ENCODE data around the gene C9orf153. TPM values are rescaled to one million over a fixed set of nuclear protein-coding genes. Genes with fewer than 3 reads are reported as not detected.
"Not testable (repeated sequence)": the region's sequence is repeated elsewhere in the genome, so short reads cannot be mapped to it uniquely, and the experiment has no call there.

C9orf153 gene
- total RNA-seq, 2 donors from 2014 or later, result 0.39 to 0.59 TPM

DNA sequence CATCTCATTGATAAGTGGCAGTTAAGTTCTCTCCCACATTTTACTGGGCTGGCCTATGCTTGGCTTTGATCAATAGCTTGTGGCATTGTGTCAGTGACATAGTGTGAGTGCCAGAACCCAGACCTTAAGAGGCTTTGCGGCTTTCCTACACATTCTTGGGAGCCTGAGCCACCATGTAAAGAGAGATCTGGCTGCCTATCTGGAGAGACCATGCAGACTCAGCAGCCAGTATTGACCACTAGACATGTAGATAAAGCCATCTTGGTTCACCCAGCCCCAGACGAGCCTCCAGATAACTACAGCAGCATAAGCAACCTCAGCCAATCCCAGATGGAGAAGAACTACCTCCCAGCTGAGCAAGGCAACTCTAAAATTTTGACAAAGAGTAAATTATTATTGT is 28.6 kb downstream of the C9orf153 start:
- no peaks in the 10 kb centered on the region for H3K36me3 Mint-ChIP-seq
- DNase-seq (ENCODE audit: low spot score in 2 of 2) (no peak), ATAC-seq (no peak)
- no peaks in the 10 kb centered on the region for H3K9me3 Mint-ChIP-seq
- H3K27ac Mint-ChIP-seq, result no peak overlapping the region

- DNase-seq (ENCODE audit: low spot score in 2 of 2), result no peak
- Mint-ChIP-seq H3K9me3 (no peaks in the 10 kb centered on the region), H3K27ac (no peak overlapping the region), H3K36me3 (no peaks in the 10 kb centered on the region)
- no peak for ATAC-seq
Measured at GRCh38 chr9:86222667-86223066, 36.8 kb downstream of the C9orf153 start.

GRCh38 chr9:86219606-86220005 is 39.9 kb downstream of the C9orf153 start:
- Mint-ChIP-seq H3K27ac (no peak overlapping the region), H3K36me3 (no peaks in the 10 kb centered on the region), H3K9me3 (no peaks in the 10 kb centered on the region)
- no peak for DNase-seq (ENCODE audit: low spot score in 2 of 2)
- no peak for ATAC-seq

DNA sequence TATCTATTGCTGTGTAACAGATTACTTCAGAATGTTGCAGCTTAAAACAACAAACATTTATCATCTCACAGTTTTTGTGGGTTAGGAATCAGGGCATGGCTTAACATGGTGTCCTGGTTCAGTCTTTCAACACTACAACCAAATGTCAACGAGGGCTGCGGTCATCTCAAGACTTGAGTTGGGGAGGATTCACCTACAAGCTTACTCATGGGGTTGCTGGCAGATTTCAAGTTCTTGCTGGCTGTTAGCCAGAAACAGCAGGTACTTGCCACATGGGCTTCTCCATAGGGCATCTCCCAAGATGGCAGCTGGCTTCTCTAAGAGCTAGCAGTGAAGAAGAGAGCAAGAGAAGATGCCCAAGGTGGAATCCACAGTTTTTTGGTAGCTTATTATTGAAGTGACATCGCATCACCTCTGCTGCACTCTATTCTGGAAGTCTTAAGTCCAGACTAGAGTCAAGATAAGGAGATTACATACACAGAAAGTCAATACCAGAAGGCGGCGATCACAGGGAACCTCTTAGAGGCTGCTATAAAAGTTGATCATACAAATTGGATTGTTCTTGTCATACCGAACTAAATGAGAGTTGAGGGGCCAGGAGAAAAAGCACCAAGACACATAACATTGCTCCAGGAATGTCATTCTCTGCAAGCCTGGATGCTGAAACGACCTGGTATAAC is 42.2 kb downstream of the C9orf153 start:
- no peaks in the 10 kb centered on the region for H3K9me3 Mint-ChIP-seq
- DNase-seq (ENCODE audit: low spot score in 2 of 2) (no peak), ATAC-seq (no peak)
- no peaks in the 10 kb centered on the region for H3K36me3 Mint-ChIP-seq
- no peak overlapping the region for H3K27ac Mint-ChIP-seq

GRCh38 chr9:86207193-86207592 is 52.3 kb downstream of the C9orf153 start:
- no peak for ATAC-seq
- H3K9me3 Mint-ChIP-seq, result no peaks in the 10 kb centered on the region
- no peak overlapping the region for H3K27ac Mint-ChIP-seq
- no peaks in the 10 kb centered on the region for H3K36me3 Mint-ChIP-seq
- DNase-seq (ENCODE audit: low spot score in 2 of 2), result no peak

DNA sequence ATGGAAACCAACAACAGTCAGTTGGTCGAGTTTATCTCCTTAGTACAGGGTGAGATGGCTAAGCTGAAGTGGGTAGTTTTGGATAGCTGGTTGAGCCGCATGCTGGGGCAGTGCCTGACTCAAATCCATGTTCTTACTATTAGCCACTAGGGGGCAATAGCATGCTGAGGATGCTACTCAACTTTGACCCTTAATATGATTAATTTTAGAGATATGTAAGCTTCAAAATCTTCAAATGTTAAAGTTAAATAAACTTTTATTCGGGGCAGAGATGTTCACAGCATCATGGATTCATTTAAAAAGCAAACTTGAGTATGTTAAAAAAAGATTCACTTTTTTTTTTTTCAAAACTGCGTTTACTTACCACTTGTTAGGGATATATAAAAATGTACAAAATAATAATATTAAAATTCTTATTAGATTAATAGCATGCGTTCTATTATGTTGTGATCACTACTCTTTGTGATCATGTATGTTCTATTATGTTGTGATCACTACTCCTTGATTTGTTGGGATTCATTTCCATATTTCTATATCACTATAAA is 57.0 kb downstream of the C9orf153 start:
- ATAC-seq (peak; percentile 49 to 70), DNase-seq (ENCODE audit: low spot score in 2 of 2) (peak in 1 of 2 donors; percentile 5)
- no peak overlapping the region for H3K27ac Mint-ChIP-seq
- H3K36me3 Mint-ChIP-seq, result no peaks in the 10 kb centered on the region
- no peaks in the 10 kb centered on the region for H3K9me3 Mint-ChIP-seq

DNA sequence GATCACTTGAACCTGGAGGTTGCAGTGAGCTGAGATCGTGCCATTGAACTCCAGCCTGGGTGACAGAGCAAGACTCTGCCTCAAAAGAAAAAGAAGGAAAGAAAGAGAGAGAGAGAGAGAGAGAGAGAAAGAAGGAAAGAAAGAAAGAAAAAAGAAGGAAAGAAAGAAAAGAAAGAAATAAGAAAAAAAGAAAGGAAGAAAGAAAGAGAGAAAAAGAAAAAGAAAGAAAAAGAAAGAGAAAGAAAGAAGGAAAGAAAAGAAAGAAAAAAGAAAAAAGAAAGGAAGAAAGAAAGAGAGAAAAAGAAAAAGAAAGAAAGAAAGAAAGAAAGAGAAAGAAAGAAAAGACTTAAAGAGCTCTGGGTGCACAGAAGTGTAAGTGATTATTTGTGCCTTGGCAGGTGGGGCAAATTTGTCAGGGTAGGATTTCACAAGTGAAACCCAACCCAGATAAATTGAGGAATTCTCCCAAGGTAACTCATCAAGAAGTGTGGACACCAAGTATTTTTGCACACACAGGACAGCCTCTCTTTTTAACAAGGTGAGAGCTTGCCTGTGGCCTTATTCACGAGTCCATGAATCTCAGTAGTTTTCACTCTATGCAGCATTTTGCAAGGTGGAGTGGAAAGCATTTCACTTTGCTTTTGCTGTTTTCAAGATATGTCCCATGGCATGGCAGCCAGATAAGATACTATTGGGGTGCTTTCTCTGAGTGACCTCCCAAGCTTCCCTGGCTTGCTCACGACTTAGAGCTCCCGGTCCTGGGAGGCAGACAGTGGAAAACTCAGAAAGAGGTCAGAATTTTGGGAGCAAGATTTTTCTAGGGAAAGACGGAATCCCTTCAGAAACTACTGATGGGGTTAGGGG is 57.8 kb downstream of the C9orf153 start:
- H3K27ac Mint-ChIP-seq, result no peak overlapping the region
- ATAC-seq, result no peak
- DNase-seq (ENCODE audit: low spot score in 2 of 2), result no peak
- H3K36me3 Mint-ChIP-seq, result no peaks in the 10 kb centered on the region
- no peaks in the 10 kb centered on the region for H3K9me3 Mint-ChIP-seq

- no peaks in the 10 kb centered on the region for H3K36me3 Mint-ChIP-seq
- no peak overlapping the region for H3K27ac Mint-ChIP-seq
- H3K9me3 Mint-ChIP-seq, result no peaks in the 10 kb centered on the region
- DNase-seq (ENCODE audit: low spot score in 2 of 2) (no peak), ATAC-seq (no peak)
Measured at GRCh38 chr9:86200599-86201162, 58.8 kb downstream of the C9orf153 start.

DNA sequence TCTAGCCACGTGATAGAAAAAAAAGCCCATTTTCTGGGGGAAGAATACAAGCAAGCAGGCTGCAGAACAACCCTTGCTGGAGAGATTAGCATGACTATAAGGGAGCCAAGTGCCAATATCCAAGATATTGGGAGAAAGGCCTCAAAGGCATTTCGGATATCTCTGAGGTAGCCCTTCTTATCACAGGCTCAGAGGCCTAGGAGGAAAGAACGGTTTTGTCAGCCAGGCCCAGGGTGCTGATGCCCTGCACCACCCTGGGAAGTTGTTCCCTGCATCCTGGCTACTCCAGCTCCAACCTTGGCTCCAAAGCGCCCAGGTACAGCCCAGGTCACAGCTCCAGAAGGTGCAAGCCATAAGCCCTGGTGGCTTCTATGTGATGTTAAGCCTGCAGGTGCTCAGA is 66.4 kb downstream of the C9orf153 start:
- peaks cover 21 to 29% of the 10 kb centered on the region in 2 donors for H3K9me3 Mint-ChIP-seq
- ATAC-seq (no peak), DNase-seq (ENCODE audit: low spot score in 2 of 2) (no peak)
- no peak overlapping the region for H3K27ac Mint-ChIP-seq
- H3K36me3 Mint-ChIP-seq, result peaks cover 0 to 12% of the 10 kb centered on the region in 2 donors

GRCh38 chr9:86190700-86191099 is 68.8 kb downstream of the C9orf153 start:
- ATAC-seq; H3K27ac Mint-ChIP-seq; DNase-seq (ENCODE audit: low spot score in 2 of 2): not testable (repeated sequence)
- H3K36me3 Mint-ChIP-seq, result peaks cover 0 to 21% of the 10 kb centered on the region in 2 donors
- H3K9me3 Mint-ChIP-seq, result peaks cover 25 to 29% of the 10 kb centered on the region in 2 donors

- H3K27ac Mint-ChIP-seq, result no peak overlapping the region
- peaks cover 15 to 19% of the 10 kb centered on the region in 2 donors for H3K9me3 Mint-ChIP-seq
- DNase-seq (ENCODE audit: low spot score in 2 of 2), result no peak
- H3K36me3 Mint-ChIP-seq, result peaks cover 0 to 15% of the 10 kb centered on the region in 2 donors
- ATAC-seq, result no peak
Measured at GRCh38 chr9:86187121-86187520, 72.3 kb downstream of the C9orf153 start.

- ATAC-seq (no peak), DNase-seq (ENCODE audit: low spot score in 2 of 2) (no peak)
- H3K27ac Mint-ChIP-seq, result no peak overlapping the region
- peaks cover 0 to 15% of the 10 kb centered on the region in 2 donors for H3K36me3 Mint-ChIP-seq
- H3K9me3 Mint-ChIP-seq, result peaks cover 15 to 16% of the 10 kb centered on the region in 2 donors
Measured at GRCh38 chr9:86186696-86187095, 72.8 kb downstream of the C9orf153 start.

DNA sequence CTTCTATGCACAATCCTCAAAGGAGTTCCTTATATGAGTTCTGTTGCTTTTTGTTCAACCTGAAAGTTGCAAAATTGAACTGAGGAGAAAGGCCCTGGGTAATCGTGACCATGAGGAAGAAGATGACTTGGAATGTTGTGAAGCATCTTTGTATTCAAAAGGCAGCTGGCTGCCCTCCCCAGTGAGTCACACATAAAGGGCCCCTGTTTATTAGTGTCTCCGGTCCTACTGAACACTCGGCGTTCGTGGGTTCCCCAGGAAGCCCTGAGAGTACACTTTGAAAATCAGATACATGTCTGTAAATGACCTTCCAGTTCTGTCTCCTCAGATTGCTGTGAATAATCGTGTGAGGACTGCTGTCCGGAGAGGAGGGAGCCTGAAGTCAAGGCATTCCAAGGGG is 73.6 kb downstream of the C9orf153 start:
- no peak overlapping the region for H3K27ac Mint-ChIP-seq
- DNase-seq (ENCODE audit: low spot score in 2 of 2) (no peak), ATAC-seq (no peak)
- H3K9me3 Mint-ChIP-seq, result peaks cover 9 to 10% of the 10 kb centered on the region in 2 donors
- H3K36me3 Mint-ChIP-seq, result peaks cover 0 to 15% of the 10 kb centered on the region in 2 donors

- DNase-seq (ENCODE audit: low spot score in 2 of 2) (no peak), ATAC-seq (no peak)
- peaks cover 0 to 9% of the 10 kb centered on the region in 2 donors for H3K36me3 Mint-ChIP-seq
- no peak overlapping the region for H3K27ac Mint-ChIP-seq
- peaks cover 0 to 4% of the 10 kb centered on the region in 2 donors for H3K9me3 Mint-ChIP-seq
Measured at GRCh38 chr9:86184138-86184524, 75.3 kb downstream of the C9orf153 start.

DNA sequence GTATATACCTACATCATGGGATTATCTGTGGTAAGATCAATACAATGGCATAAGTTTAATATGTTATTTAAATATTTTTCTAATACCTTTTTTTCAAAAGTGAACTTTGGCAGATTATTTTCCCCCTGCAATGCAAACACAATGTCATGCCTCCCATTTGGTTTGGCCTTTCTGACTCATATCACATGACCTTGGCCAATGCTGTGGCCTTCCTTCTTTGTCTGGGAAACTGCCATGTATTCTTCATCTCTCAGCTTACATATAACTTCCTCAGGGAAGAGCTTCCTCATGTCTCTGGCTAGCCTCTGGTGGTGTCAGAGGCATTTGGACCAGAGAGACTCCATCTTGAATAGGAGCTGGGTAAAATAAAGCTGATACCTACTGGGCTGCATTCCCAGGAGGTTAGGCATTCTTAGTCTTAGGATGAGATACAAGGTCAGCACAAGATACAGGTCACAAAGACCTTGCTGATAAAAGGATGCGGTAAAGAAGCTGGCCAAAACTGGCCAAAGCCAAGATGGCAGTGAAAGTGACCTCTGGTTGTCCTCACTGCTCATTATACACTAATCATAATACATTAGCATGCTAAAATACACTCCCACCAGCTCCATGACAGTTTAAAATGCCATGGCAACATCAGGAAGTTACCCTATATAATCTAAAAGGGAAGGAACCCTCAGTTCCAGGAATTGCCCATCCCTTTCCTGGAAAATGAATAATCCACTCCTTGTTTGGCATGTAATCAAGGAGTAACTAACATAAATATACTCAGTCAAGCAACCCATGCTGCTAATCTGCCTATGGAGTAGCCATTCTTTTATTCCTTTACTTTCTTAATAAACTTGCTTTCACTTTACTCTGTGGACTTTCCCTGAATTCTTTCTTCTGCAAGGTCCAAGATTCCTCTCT is 76.0 kb downstream of the C9orf153 start:
- DNase-seq (ENCODE audit: low spot score in 2 of 2) (no peak), ATAC-seq (no peak)
- Mint-ChIP-seq H3K36me3 (peaks cover 0 to 9% of the 10 kb centered on the region in 2 donors), H3K9me3 (peaks cover 0 to 4% of the 10 kb centered on the region in 2 donors), H3K27ac (no peak overlapping the region)
